SU-DHL-6 (cell line): ENCODE results near the gene ZCCHC7.

Source experiments
- EZH2phosphoT487 ChIP-seq: fragments of 200-600 bp; sonication (generic), shearing (Covaris generic); conservative IDR thresholded peaks from 2 replicates; pipeline ENCODE4 v1.6.1; 2018; ENCODE audit warnings: mild to moderate bottlenecking, antibody characterized with exemption, low read length, moderate library complexity, mixed read lengths
- TF ChIP-seq, protein P1 (sequence below): fragments of 200-600 bp; sonication (generic); IDR thresholded peaks from one replicate; pipeline ENCODE4 v1.5.1; 2017; ENCODE audit warnings: antibody characterized with exemption, mild to moderate bottlenecking, low read length, moderate library complexity; ENCODE audit not compliant: insufficient read depth, poor library complexity, severe bottlenecking

DNA sequence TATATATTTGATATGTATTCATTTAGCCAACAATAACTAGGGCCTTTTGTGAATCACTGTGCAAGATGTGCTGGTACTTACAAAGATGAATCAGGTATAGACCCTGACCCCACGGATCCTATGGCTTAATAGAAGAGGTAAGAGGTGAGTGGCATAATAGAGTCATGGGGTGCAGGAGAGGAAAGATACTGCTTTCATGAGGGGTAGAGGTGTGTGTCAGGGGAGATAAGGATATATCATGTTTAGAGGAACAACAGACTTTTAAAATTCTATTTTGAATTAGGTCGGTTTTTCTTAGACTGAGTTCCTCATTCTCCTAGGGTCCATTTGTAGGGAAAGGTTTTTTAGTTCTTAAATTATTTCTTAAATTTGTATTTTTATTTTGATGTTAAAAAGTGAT, 27.8 kb downstream of the ZCCHC7 start:
- no peak for TF ChIP-seq EZH2phosphoT487
- TF ChIP-seq, protein P1, sequence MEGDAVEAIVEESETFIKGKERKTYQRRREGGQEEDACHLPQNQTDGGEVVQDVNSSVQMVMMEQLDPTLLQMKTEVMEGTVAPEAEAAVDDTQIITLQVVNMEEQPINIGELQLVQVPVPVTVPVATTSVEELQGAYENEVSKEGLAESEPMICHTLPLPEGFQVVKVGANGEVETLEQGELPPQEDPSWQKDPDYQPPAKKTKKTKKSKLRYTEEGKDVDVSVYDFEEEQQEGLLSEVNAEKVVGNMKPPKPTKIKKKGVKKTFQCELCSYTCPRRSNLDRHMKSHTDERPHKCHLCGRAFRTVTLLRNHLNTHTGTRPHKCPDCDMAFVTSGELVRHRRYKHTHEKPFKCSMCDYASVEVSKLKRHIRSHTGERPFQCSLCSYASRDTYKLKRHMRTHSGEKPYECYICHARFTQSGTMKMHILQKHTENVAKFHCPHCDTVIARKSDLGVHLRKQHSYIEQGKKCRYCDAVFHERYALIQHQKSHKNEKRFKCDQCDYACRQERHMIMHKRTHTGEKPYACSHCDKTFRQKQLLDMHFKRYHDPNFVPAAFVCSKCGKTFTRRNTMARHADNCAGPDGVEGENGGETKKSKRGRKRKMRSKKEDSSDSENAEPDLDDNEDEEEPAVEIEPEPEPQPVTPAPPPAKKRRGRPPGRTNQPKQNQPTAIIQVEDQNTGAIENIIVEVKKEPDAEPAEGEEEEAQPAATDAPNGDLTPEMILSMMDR = no peak
